HG03575 (cell line): ENCODE results near the gene IRF5.

Experiments used
- ATAC-seq: cut with Tn5 transposase; IDR thresholded peaks from one replicate; pipeline ENCODE4 v1.9.1; 2021; ENCODE audit not compliant: unreplicated experiment, insufficient number of reproducible peaks, low FRiP score; ENCODE audit errors: extremely low read depth

IRF5 gene, protein sequence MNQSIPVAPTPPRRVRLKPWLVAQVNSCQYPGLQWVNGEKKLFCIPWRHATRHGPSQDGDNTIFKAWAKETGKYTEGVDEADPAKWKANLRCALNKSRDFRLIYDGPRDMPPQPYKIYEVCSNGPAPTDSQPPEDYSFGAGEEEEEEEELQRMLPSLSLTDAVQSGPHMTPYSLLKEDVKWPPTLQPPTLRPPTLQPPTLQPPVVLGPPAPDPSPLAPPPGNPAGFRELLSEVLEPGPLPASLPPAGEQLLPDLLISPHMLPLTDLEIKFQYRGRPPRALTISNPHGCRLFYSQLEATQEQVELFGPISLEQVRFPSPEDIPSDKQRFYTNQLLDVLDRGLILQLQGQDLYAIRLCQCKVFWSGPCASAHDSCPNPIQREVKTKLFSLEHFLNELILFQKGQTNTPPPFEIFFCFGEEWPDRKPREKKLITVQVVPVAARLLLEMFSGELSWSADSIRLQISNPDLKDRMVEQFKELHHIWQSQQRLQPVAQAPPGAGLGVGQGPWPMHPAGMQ

GRCh38 chr7:128937647-128938543 is at the start of gene IRF5:
Gene IRF5, plus strand, starts transcription at chr7:128937927. Its CDS starts 4,155 bp downstream, at chr7:128942082.
- no peak for ATAC-seq

GRCh38 chr7:128888039-128888755 is 49.5 kb upstream of the IRF5 start:
- ATAC-seq = no peak

DNA sequence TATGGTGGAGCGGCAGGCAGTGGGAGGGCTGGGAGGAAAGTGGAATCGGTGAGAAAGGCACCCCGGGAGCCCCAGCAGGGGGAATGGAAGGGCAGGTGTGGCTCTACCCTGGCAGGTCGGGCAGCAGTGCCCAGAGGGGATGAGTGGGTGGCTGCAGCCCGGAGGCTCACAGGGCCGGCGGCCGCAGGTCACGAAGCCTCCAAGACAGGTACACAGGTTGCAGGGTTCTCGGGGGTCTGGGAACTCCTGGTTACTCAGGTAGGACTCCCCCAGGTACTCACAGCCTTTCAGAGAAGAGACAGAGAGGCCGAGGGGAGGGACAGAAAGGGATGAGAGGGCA is 49.0 kb upstream of the IRF5 start:
- ATAC-seq = no peak

DNA sequence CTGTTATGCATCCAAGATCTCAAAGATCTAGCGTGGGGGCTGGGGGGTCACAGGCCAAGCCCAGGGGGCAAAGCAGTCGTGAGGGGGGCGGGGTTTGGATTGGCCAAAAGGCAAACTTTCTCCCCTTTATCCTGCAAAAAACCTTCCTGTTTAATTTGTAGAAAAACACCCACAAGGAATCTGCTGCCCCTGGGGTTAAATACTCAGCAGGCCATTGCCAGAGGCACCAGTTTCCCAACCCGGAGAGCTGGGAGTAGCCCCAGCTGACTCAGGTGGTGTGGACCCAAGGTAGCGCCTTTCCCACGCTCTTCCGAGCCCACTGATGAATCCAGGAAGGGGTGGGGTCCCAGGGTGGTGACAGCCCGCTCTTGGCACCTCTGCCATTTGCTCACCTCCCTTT is 48.6 kb upstream of the IRF5 start:
- ATAC-seq = no peak

- ATAC-seq = no peak
These were observed 47.2 kb upstream of the IRF5 start for GRCh38 chr7:128890306-128891109.

DNA sequence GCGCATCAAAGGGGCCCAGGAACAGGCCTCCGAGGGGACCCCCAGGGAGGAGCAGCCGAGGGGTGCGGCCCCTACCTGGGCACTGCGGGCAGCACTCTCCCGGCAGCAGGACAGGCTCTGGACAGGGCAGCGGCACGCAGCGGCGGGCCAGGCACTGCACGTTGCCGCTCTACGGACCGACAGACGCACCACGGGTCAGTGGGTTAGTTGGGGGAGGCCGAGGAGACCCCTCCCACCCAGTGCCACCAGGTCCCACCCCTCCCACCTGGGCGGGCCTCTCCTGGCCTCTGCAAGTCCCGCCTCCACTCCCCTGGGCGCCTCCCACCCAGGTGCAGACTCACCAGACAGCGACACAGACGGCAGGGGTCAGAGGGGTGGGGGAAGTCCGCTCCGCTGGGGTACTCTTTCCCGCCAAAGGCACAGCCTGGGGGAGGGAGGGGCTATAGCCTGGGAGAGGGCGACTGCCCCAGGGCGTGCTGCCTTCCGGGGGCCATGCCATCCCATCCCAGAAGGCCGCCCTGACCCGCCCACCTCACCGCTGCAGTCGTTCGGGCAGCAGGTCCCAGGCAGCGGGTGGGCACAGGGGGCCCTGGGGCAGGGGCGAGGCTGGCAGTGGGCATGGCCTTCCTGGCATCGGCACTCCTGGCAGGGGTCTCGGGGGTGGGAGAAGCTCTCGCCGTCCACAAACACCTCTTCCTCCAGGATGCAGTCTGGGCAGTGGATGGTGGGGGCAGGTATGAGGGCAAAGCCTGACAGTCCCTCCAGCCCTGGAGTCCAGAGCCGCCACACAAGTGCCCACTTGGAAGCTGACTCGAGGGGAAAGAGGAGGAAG is 46.4 kb upstream of the IRF5 start:
- ATAC-seq = no peak

DNA sequence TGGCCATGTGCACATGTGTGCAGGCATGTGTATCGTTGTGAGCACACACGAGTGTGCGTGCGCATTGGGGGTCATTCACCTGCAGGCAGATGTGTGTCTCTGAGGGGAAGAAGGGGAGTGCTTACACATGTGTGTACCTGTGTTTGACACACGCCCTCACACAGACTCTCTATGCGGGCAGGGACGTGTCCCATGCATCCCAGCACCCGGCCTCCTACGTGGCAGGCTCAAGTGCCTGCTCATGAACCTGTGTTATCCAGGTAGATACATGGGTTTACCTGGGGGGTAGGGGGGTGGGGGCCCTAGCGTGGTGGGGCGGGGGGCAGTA is 45.8 kb upstream of the IRF5 start:
- ATAC-seq = no peak

DNA sequence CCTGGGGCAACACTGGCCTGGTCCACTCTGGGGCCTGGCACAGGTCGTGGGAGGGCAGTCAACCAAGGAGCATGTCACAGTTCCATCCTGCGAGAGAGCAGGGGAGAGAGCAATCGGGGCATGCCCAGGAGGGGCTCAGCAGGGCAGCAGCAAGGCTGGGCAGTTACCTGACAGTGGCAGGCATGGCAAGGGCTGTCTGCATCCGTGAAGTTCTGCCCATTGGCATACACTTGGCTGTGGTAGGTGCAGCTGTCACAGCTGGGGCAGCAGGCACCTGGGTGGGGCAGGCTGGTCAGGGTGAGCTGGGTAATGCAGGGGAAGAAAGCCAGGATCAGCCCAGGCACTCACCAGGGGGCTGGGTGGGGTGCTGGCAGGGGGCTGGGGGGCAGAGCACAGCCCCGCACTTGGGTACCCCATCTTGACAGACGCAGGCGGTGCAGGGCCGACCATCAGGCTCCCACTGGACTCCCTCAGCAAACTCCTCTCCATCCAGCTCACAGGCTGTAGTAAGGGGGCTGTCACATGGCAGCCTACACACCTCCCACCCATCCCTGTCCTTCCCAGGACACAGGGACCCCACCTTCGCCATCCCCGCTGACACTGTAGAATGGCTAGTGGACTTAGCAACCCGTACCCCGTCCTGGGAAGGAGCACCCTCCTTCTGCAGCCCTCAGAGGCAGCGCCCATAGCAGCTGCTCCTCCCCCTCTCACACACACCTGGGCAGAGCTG is 45.0 kb upstream of the IRF5 start:
- no peak for ATAC-seq

GRCh38 chr7:128893251-128894100 is 44.3 kb upstream of the IRF5 start:
- ATAC-seq = no peak

DNA sequence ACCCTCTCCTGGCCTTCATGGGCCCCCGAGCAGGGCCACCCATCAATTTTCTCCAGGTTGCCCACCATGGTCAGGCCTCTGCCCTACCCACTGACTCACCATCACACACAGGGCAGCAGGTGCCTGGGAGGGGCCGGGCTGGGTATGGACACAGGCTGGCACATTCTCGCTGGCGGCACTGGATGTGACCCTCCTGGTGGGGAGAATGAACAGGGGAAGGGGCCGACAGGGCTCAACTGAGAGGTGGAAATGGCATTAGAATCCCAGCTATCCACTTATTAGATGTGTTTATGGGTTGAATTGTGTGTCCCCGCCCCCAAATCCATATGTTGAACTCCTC is 43.7 kb upstream of the IRF5 start:
- no peak for ATAC-seq

DNA sequence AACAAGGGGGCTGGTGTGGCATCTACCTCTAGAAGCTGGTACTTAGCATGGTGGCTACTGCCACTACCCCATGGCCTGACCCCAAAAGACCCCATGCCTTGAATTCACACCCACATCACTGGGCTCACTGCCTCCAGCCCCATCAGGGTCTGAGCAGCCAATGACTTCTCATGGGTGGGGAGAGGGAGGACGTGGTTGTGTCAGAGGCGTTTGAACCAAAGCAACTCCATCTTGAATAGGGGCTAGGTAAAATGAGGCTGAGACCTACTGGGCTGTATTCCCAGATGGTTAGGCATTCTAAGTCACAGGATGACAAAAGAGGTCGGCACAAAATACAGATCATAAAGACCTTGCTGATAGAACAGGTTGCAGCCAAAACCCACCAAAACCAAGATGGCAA is 42.4 kb upstream of the IRF5 start:
- no peak for ATAC-seq

DNA sequence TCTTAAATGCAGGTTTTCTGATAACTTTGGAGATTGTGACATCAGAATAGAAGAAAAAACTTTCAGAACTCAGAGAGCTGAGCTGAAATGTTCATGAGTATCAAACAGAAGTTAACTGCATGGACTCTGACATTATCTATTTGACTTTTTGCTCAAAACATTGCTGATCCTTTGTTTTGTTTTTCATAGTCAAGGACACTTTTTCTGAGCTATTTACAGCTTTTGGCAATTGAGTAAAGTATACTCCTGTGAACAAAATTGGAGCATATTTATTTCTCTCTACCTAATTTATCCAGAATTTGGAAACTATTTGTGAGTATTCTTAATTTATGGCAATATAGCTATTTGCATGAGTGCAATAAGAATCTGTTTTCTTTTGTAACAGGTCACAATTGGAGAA is 38.3 kb upstream of the IRF5 start:
- no peak for ATAC-seq

GRCh38 chr7:128900237-128900636 is 37.5 kb upstream of the IRF5 start:
- no peak for ATAC-seq

DNA sequence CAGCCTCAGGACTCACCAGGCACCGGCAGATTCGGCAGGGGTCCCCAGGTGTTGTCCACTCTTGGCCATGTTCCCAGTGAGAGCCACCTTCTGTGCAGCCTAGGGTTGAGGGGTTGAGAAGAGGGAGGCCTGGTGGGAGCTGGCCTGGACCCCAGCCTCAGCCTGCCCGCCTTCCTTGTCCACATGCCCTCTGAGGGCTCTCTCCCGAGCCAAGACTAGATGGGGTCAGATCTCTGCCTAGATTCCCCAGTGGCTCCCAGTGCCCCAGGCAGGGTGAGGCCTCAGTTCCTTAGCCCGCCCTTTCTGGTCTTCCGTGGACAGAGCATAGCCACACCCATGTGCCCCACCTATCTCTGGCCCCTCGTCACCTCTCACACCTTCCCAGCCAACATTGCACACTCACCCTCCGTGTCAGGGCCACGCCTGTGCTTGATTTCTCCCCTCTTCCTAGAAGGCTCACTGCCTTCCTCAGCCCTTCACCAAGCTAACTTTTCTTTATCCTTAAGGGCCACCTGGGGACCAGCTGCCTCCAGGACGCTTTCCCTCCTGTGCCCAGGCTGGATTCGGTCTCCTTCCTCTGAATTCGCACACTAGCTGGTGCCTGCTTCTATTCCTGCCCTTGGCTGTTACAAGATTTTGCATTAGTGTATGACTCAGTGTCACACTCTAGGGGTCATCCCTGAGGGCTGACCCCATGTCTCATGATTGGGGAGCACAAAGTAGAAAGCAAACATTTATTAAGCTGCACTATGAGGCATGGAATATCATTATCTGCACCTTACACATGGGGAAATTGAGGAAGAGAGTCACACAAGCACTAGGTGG is 34.8 kb upstream of the IRF5 start:
- no peak for ATAC-seq

DNA sequence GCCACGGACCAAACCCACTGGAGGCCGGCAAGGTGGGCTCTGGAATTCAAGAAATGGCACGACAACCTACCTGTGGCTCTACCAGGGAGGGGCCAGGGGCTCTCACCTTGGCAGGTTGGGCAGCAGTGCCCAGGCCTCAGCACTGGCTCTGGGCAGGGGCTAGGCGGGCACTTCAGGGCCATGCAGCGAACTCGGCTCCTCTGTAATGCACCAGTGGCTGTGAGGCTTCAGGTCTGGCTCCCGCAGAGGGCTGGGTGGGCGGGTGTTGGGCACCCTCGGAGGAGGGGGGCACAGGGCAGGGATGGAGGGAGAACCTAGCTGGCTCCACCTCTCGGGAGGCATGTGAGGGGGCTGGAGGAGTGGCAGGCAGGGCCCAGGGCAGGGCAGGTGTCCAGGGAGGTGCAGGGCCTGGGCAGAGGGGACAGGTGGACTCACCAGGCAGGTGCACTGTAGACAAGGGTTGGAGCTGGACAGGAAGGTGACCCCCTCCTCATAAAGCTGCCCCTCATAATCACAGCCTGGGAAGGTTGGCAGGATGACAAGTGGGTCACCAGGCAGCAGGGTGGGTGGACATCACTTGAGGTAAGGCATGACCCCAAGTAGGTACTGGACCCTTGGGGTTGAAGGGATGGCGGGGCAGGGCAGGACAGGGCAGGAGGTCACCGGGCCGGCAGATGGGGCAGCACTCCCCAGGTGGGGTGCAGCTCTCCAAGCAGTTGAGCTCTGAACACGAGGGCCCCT is 33.9 kb upstream of the IRF5 start:
- no peak for ATAC-seq
